COLO668 (cell line): ENCODE data around the gene DEPDC4.
"Not testable (repeated sequence)": the region's sequence is repeated elsewhere in the genome, so short reads cannot be mapped to it uniquely, and the experiment has no call there.

Source experiments
- DNase-seq: peaks from one replicate; lab custom pipeline; 2025; ENCODE audit not compliant: unreplicated experiment; lab: John Stamatoyannopoulos, UW

DEPDC4 gene

DNA sequence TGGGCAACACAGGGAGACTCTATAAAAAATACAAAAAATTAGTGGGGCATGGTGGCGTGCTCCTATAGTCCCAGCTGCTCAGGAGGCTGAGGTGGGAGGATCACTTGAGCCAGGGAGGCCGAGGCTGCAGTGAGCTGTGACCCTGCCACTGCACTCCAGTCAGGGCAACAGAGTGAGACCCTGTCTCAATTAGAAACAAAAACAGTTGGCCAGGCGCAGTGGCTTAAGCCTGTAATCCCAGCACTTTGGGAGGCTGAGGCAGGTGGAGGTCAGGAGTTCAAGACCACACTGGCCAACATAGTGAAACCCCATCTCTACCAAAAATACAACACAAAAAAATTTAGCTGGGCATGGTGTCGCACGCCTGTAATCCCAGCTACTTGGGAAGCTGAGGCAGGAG lies 1.8 kb downstream of the DEPDC4 start:
- not testable (repeated sequence) for DNase-seq

DNA sequence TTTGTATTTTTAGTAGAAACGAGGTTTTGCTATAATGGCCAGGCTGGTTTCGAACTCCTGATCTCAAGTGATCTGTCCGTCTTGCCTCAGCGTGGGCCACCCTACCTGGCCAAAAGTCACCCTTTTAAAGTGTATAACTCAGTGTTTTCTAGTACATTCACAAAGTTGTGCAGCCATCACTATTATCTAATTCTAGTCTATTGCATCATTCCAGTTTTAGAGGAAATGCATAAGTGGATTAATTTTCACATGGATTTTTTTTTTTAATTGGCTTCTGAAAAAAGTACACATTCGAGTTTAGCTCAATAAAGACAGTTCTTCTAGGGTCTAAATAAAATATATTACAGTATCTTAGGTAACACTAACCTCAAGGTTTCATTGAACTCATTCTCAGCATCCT lies 3.7 kb downstream of the DEPDC4 start:
- DNase-seq = no peak

DNA sequence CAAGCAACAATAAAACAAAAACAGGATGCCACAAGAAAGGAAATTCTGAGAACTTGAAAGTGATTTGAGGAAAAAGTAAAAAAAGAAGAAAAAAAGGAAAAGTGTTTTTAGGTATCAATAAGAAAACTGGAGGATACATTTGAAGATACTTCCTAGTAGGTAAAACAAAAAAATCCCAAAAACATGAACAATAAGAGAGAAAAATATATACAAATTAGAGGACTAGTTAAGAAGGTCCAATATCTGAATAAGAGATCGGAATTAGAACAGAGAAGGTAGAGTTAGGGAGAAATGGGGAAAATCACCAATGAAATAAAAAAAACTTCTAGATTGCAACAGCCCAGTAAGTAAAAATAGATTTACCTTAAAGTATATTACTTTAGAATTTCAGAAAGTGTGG lies 8.8 kb downstream of the DEPDC4 start:
- DNase-seq = no peak

DNA sequence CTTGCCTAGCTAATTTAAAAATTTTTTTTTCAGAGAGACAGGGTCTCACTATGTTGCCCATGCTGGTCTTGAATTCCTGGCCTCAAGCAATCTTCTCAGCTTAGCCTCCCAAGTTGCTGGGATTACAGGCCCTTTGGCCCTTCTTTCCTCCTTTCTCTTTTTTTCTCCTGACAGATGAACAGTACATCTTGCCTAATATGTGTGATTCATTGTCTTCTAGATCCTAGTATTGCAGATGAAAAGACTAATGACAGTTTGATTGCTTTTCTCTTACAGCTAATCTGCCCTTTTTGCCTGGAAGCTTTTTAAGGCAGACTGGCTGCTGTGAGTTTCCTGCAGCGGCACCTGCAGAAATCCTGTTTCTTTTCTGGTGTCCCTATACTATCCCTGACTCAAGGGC lies 12.0 kb downstream of the DEPDC4 start:
- no peak for DNase-seq

DNA sequence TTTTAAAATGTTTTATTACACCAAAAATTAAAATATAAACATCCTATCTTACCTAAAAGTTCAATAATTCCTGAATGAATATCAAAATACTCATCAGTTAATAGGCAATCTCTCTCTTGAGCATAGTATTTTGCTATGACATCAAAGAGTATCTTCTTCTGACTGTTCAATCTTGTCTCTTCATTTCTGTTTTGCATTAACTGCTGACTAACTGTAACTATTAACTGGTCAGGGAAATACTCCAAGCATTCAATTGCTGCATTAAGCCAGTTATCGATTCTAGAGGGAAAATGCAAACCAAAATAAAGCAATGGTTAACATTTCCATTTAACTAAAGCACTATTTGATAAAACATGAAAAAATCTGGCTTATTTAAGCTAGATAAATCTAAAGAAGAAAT lies 13.4 kb downstream of the DEPDC4 start:
- no peak for DNase-seq

DNA sequence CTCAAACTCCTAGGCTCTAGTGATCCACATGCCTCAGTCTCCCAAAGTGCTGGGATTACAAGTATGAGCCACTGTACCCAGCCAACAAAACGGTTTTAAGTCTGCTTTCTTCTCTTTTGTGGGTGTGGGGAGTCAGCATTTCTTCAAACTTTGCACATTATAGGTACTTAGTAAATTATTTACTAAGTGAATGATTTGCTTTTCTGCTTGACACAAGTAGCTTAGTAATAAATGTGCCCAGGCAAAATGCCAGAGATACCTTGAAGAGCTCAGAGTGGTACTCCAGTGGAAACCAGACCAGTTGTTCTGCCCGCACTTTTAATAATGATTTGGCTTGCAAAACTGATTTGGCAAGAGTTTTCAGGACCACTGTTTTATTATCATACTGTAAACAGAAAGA lies 15.0 kb downstream of the DEPDC4 start:
- DNase-seq = peak; percentile 22

DNA sequence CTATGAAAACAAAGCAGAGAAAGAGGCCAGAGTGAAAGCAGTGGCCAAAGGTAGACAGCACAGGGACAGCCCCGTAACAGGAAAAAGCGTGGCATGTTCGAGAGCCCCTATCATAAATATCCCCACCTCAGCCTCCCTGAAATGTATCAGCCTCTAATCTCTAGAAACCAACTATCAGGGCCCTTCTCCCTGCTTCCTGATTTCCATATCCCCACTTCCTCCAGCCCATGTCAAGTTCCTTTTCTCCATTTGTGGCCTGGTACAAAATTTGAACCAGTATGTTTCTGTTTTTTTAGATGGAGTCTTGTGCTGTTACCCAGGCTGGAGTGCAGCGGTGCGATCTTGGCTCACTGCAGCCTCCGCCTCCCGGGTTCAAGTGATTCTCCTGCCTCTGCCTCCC lies 16.9 kb downstream of the DEPDC4 start:
- DNase-seq = no peak

DNA sequence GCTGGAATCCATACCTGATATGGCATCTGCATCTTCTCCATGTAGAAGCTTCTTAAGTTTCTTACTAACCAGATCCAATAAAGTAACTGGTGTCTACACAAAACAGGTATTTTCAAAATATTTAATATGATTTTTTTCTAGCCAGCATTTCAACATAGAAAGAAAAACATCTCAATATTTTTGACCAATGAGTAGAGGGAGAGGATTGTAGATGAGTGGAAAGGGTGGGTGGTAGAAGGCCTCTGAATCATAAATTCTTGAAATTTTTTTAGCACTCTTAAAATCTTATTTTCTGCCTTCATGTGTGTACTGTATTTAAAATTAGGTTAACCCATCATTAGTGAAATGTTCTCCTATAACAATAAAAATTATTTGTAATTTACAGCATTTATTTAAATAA lies 18.0 kb downstream of the DEPDC4 start:
- DNase-seq = no peak

DNA sequence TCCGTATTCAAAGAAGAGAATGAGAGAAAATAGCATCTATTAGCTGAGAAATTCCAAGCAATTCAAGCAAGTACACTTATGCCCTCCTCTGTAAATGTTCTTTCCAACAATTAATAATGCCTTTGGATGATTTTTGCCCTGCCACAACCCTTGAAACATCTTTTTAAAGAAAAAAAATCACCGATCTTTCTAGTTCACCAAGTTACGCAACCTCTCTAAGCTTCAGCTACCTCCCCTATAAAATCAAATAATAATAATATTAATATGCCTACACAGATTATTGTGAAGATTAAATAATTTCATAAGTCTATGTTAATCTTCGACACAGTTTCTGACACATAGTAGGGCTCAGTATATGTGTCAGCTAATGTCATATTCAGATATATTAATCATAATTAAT lies 19.1 kb downstream of the DEPDC4 start:
- DNase-seq = no peak

DNA sequence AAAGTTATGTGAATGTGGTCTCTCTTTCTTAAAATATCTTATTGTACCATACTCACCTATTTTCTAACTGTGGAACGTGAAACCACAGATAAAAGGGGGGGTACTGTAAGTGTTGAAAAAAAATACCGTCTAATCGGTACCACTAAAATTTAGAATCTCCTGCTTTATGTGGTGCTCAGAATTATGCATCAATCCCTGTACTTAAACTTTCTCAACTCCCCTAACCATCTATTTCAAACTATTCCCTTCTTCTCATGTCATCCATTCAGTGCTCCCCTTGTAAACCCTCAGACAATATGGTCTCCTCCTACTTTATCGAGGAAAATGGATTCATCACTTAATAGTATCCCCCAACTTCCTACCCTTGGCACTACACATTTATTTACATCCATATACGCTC lies 23.7 kb downstream of the DEPDC4 start:
- no peak for DNase-seq

DNA sequence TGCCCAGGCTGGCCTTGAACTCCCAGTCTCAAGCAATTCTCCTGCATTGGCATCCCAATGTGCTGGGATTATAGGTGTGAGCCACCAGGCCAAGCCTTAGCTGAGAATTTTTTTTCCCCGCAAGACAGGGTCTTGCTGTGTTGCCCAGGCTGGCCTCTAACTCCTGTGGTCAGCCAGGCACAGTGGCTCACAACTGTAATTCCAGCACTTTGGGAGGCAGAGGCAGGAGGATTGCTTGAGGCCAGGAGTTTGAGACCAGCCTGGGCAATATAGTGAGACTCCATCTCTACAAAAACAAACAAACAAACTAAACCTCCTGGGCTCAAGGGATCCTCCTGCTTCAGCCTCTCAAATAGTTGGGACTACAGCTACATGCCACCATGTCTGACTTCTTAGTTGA lies 27.3 kb downstream of the DEPDC4 start:
- DNase-seq = no peak

DNA sequence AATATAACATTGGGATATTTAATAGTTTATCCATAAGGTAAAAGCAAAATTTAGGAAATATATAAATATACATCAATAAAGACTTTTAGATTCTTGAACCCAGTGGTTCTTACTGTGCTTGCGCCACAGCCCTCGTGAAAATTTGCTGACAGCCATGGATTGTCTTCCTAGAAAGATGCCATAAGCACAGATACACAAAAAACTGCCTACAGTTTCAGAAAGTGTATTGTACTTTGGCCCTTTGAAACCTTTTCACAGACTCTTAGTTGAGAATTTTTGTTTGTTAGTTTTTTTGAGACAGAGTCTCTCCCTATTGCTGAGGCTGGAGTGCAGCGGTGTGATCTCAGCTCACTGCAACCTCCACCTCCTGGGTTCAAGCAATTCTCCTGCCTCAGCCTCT lies 28.1 kb downstream of the DEPDC4 start:
- DNase-seq = no peak

DNA sequence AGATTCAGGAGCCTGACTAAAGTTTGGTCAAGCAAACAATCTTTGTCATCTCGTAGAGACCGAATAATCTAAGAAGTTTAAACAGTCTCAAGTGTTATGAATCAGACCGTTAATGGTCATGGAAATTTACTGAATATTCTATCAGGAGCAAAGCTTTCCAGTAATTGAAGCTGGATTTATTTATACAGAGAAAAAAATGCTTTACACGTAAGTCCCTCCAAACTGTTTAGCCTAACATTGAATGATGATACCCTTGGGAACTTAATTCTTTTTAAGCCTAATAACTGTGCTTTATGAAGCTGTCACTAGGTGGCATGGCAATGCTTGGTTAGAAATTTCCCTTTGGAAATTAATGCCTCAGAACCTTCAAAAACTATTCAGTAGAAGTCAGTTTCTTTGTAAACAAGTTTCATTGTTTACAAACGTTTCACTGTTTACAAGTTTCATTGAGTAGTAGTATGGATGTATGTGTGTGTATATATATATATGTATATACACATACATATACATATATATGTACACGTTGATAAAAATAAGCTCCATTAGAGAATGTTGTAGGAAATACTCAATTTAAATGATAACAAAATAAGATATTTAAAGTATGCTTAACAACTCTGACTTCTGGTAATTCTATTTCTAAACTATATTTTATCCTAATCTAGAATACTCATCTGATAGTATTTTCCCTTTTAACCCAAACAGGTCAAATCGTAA lies 32.1 kb downstream of the DEPDC4 start:
- peak; percentile 14 for DNase-seq

DNA sequence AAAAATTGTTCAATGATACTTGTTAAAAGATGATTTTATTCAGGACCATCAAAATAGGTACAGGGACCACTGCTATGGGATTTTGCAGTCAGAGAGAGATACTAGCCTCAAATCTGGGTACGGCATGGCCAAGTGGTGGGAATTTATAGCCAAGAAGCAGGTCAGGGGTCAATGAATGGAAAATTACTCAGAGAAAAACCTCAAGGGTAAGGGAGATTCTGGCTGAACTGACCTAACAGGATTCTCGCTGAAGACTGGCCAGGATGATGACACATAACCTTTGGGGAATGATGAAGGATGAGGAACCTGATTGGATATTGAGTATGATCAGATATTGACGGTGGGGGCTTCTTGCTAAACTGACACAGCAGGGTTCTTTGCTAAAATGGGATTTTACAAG lies 32.7 kb downstream of the DEPDC4 start:
- no peak for DNase-seq

DNA sequence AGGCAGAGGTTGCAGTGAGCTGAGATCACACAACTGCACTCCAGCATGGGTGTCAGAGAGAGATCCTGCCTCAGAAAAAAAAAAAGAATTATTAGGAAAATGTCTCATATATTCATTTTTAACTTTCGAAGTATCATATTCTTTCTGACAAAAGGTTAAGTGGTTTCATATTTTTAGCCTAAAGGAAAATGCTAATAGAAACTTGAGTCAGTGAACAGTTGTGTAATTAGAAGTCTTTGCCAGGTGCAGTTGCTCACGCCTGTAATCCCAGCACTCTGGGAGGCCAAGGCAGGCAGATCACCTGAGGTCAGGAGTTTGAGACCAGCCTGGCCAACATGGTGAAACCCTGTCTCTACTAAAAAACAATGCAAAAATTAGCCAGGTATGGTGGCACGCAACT lies 35.0 kb downstream of the DEPDC4 start:
- DNase-seq = not testable (repeated sequence)

DNA sequence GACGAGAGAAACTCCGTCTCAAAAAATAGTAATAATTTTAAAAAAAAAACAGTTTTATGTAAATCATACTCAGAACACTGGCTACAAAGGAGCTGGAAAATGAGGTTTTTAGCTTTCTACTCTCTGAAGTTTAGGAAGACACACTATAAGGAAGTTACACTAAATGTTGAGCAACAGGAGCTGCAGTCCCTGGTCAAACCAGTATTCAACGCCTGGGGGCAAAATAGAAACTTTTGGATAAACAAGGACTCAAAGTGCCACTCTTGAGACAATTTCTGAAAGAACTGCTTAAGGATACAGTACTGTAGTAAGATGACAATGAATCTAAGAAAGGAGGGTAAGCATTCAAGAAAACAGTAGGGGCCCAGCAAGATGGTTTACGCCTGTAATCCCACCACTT lies 37.0 kb downstream of the DEPDC4 start:
- no peak for DNase-seq

DNA sequence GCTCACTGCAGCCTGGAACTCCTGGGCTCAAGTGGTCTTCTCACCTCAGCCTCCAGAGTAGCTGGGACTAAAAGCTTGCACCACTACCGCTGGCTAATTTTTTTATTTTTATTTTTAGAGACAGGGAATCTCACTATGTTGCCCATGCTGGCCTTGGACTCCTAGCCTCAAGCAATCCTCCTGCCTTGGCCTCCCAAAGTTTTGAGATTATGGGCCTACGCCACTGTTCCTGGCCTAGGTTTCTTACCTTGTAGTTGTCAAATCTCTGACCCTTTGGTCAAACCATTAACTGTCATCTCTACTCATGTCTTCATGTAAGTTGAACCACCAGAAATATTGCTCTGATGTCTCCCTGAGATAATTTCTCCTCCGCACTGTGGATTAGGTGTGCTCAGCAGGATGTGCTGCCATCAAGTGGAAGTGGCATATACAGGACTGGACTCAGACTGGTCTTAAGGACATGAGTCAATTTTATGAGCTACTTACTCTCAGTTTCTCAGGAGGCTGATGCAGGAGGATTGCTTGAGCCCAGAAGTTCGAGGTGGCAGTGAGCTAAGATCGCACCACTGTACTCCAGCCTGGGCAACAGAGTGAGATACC lies 37.7 kb downstream of the DEPDC4 start:
- DNase-seq = no peak

DNA sequence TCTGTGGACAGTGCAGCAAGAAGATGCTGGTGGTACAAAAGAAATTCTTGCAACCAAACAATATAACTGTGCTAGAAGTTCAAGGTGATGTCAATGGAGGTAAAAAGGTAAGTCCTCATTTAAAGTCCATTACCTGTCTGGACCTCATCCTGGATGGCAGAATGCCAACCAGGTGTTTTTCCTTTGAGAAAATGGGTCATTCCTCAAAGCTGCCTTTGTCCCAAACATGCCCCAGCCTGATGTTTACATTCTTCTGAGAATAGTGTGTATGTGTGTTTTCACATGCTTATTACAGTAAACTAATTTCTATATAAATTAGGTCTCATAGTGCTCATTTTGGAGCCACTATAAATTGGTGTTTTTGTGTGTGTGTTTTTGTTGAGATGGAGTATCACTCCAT lies 41.4 kb downstream of the DEPDC4 start:
- no peak for DNase-seq

DNA sequence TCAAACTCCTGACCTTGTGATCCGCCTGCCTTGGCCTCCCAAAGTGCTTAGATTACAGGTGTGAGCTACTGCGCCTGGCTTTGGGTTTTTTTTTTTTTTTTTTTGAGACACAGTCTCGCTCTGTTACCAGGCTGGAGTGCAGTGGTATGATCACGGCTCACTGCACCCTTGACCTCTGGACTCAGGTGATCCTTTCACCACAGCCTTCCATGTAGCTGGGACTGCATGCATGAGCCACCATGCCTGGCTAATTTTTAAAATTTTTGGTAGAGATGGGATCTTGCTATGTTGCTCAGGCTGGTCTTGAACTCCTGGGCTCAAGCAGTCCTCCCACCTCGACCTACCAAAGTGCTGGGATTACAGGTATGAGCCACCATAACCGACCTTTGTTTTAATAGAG lies 44.7 kb downstream of the DEPDC4 start:
- DNase-seq = not testable (repeated sequence)

DNA sequence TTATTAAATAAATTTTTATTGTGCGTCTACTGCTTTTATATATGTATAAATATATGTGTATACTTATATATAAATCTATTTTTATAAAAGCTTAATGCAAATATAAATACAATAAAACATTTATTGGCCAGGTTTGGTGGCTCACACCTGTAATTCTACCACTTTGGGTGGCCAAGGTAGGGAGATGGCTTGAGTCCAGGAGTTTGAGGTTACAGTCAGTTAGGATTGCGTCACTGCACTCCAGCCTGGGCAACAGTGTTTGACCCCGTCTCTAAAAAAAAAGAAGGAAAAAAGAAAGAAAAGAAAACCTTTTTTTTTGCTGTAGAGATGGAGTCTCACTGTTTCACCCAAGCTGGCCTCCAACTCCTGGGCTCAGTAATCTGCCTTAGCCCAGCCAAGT lies 45.4 kb downstream of the DEPDC4 start:
- no peak for DNase-seq

DNA sequence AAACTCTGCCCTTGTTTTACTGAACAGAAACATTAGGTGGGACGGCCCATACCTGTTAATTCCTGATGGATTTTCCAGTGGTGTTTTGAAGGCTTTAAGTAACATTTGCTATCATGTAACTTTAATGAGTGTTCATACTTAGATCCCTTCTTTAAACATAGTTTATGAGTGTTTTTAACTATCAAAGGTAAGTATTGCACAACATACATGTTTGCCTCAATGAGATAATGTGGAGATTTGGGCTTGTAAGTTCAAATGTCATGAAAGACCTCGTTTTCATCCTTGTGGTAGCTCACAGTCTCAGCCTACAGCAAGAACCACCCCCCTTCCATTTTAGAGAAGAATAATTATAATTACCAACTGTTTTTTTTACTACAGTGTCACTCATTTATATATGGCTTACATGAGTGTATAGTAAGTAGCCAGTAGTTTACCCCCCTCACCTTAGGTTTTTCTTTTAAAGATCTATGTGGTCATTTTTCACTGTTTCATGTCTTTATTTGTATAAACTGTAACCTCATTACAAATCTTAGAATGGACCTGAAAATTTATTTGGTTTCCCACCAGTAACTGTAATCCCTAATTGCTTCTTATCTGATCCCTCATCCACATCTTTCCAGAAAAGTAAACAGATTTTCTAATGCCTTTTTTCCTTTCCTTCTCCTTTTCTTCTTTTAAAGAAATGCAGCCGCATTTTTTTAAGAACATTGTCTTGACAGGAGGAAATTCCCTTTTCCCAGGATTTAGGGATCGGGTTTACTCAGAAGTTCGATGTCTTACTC lies 47.4 kb downstream of the DEPDC4 start:
- no peak for DNase-seq

DNA sequence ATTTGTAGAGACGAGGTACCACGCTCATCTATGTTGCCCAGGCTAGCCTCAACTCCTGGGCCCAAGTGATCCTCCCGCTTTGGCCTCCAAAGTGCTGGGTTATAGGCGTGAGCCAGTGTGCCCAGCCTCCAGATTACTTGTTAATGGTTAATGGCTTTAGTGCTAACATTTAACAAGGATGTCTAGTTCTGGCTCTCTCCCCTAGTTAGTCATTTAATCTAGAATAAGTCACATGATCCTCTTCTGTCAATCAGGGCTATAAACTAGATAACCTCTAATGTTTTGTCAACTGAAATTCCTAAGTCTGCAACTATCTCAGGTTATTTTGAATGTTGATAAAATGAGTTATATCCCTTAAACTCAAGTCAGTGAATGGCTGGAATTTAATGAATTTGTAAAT lies 50.5 kb downstream of the DEPDC4 start:
- DNase-seq = no peak
